ENCODE measurements around the gene TMEM233. TPM values are rescaled to one million over a fixed set of nuclear protein-coding genes. Genes with fewer than 3 reads are reported as not detected.

TMEM233 gene
- total RNA-seq, 4 donors from 2014 or later: 0.12 to 0.38 (median 0.19) TPM; not detected in 1

GRCh38 chr12:119679081-119679480 lies 85.5 kb downstream of the TMEM233 start:
- DNase-seq (ENCODE audit: low spot score) (no peak), ATAC-seq (ENCODE audit: low FRiP score) (no peak)
- TF ChIP-seq CTCF (IDR thresholded peaks at IDR 0.05): no peak

GRCh38 chr12:119679490-119679889 lies 85.9 kb downstream of the TMEM233 start:
- TF ChIP-seq CTCF (IDR thresholded peaks at IDR 0.05): no peak
- ATAC-seq (ENCODE audit: low FRiP score): no peak
- no peak for DNase-seq (ENCODE audit: low spot score)

DNA sequence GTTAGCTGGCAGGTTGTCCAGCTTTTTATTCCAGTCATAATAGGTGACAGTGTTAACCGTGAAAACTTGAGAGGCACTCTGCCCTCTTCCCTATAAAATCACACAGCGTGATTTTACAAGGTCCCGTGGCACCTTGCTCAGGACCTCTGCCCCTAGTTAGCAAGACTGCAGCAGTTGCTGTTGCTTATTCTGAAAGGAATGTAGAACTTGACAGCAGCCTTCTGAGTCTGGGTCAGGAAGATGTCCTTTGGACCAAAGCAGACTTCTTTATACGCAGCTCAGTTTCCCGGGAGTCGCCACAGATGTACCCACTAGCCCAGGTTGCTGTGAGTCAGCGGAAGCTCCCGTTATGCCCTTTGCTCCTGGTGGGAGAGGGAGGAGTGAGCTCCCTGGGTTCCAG lies 87.5 kb downstream of the TMEM233 start:
- DNase-seq (ENCODE audit: low spot score): no peak
- TF ChIP-seq CTCF (IDR thresholded peaks at IDR 0.05): no peak
- ATAC-seq (ENCODE audit: low FRiP score): no peak

DNA sequence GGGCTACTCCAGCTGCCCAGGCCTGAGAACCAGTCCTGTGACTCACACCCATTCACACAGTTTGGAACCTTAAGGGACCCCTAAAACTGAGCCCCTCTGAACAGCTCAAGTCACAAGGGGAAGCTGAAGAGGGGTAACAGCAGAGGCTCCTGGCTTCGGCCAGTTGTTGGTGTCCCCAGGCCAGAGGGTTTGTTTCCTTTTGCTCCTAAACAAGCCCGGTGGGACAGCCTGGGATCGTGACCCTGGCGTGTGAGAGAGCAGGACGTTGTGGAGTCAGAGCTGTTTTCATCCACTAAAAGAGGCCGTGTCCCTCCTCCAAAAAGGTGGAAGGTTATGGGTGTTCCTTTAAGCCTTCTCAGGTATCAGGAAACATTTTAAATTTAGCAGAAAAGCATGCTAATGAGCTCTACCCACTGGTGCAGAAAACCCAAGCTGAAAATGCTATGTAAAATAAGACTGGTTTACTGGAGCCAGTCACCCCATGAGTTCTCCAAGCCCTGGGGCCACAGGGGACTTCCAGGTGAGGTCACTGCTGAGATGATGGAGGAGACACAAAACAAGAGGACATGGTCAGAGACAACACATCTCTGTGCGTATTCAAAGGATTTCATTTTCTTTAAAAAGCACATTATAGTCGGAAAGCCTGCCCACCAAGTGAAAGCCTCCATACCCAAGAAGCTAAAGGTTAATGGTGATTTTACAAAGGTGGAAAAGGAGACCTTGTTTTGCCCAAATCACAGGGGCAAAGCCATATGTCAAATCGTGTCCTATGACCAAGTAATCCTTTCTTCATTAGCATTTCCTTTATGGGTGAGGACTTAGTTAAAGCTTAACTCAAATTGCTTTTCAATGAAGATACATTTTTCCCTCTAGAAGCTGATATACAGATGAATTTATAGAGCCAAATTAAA lies 88.4 kb downstream of the TMEM233 start:
- no peak for ATAC-seq (ENCODE audit: low FRiP score)
- no peak for TF ChIP-seq CTCF (IDR thresholded peaks at IDR 0.05)
- no peak for DNase-seq (ENCODE audit: low spot score)

- no peak for ATAC-seq (ENCODE audit: low FRiP score)
- TF ChIP-seq CTCF (IDR thresholded peaks at IDR 0.05): no peak
Measured at GRCh38 chr12:119682639-119683252, 89.2 kb downstream of the TMEM233 start.

GRCh38 chr12:119683413-119683812 lies 89.8 kb downstream of the TMEM233 start:
- DNase-seq (ENCODE audit: low spot score): no peak
- no peak for ATAC-seq (ENCODE audit: low FRiP score)
- no peak for TF ChIP-seq CTCF (IDR thresholded peaks at IDR 0.05)

More at GRCh38 chr12:119682639-119683252, 89.2 kb downstream of the TMEM233 start:
- DNase-seq (ENCODE audit: low spot score): no peak
